HepG2 (cell line): ENCODE data around the gene CDK15. TPM values are rescaled to one million over a fixed set of nuclear protein-coding genes. Genes with fewer than 3 reads are reported as not detected.

Experiments used
- ATAC-seq: fragments of 200-7000 bp; cut with Tn5 transposase; 3 replicates; pipeline ENCODE4 v1.9.1; 2020; ENCODE audit warnings: mild to moderate bottlenecking, moderate library complexity
- BruUV-seq: library from RNA; stranded (reverse); fragments of 400-500 nt; replicated peaks from 2 replicates; lab custom pipeline; 2021; lab: Mats Ljungman, UMichigan
- CTCF ChIA-PET: fragments of 300-600 bp; formaldehyde crosslinking; extraction: SDS; loops from one replicate; lab custom pipeline; 2021; ENCODE audit warnings: low total read pairs, inconsistent platforms, low intra/inter-chr PET ratio; lab: Yijun Ruan, JAX
- POLR2A ChIA-PET: fragments of 350-600 bp; sonication (Branson Sonifier 250); formaldehyde crosslinking; loops from one replicate; lab custom pipeline; 2020; ENCODE audit warnings: antibody characterized with exemption, inconsistent platforms; lab: Yijun Ruan, JAX
- DNase-seq: peaks from one replicate; pipeline ENCODE4 v3.0.0-alpha.2; 2015; ENCODE audit warnings: low spot score
- FAIRE-seq: peaks from 3 replicates; lab custom pipeline; 2011; peaks lifted over from hg19 to GRCh38; lab: Jason Lieb, UNC
- H2AFZ ChIP-seq: one replicate; pipeline ENCODE4 v1.6.1; 2011; ENCODE audit warnings: low read length, inconsistent platforms
- H3K27ac ChIP-seq: fragments of 300-600 bp; 3 replicates; pipeline ENCODE4 v1.8.0; 2011; ENCODE audit warnings: mixed run types, mild to moderate bottlenecking, mixed read lengths, low read length, inconsistent platforms; ENCODE audit not compliant: insufficient read depth; ENCODE audit errors: extremely low read length
- H3K27me3 ChIP-seq, 2 experiments: fragments of 200-600 bp in 1 of 2; 2 replicates in 1 of 2; 3 replicates in 1 of 2; pipeline versions ENCODE4 v1.6.0 to v1.8.0; 2011; ENCODE audit warnings: low read length in 2 of 2, mild to moderate bottlenecking in 2 of 2, moderate library complexity in 2 of 2, inconsistent platforms in 1 of 2; ENCODE audit not compliant: insufficient read depth in 2 of 2, control insufficient read depth in 1 of 2
- H3K36me3 ChIP-seq, 2 experiments: fragments of 200-600 bp in 1 of 2; replicated peaks in 1 of 2; 2 replicates in 1 of 2; 3 replicates in 1 of 2; pipeline versions ENCODE4 v1.5.1 to v1.8.0; 2011; ENCODE audit warnings: low read length in 2 of 2, inconsistent platforms in 1 of 2; ENCODE audit not compliant: insufficient read depth in 2 of 2, control insufficient read depth in 1 of 2
- H3K4me1 ChIP-seq: 2 replicates; pipeline ENCODE4 v1.5.1; 2012; ENCODE audit warnings: low read length, inconsistent platforms; ENCODE audit not compliant: insufficient read depth
- H3K4me2 ChIP-seq: 2 replicates; pipeline ENCODE4 v1.6.0; 2011; ENCODE audit warnings: low read depth, low read length, inconsistent platforms
- H3K4me3 ChIP-seq, 3 experiments: fragments of 200-600 bp in 1 of 3; sonication (generic), shearing (Covaris generic) in 1 of 3; replicated peaks in 1 of 3; 2 replicates each; pipeline ENCODE4 v1.5.1; 2011 to 2016; ENCODE audit warnings: low read length in 3 of 3, inconsistent platforms in 2 of 3, low read depth in 2 of 3, mild to moderate bottlenecking in 2 of 3, control low read depth in 1 of 3, mixed read lengths in 1 of 3; ENCODE audit not compliant: insufficient read depth in 1 of 3
- H3K79me2 ChIP-seq: one replicate; pipeline ENCODE4 v1.6.1; 2011; ENCODE audit warnings: low read length, inconsistent platforms; ENCODE audit not compliant: insufficient read depth
- H3K9ac ChIP-seq: 2 replicates; pipeline ENCODE4 v1.6.0; 2011; ENCODE audit warnings: mild to moderate bottlenecking, low read depth, low read length, inconsistent platforms; ENCODE audit not compliant: insufficient read depth
- H3K9me3 ChIP-seq: 2 replicates; pipeline ENCODE4 v1.5.1; 2012; ENCODE audit warnings: mild to moderate bottlenecking, low read length
- H4K20me1 ChIP-seq: 2 replicates; pipeline ENCODE4 v1.6.0; 2011; ENCODE audit warnings: inconsistent platforms, mild to moderate bottlenecking, low read length, moderate library complexity; ENCODE audit not compliant: insufficient read depth
- BCL6 ChIP-seq: IDR thresholded peaks from 2 replicates; pipeline ENCODE4 v1.6.1; 2016; ENCODE audit warnings: missing genetic modification reagents, missing compliant biosample characterization
- CEBPG ChIP-seq: IDR thresholded peaks from 2 replicates; pipeline ENCODE4 v1.6.1; 2016
- GFI1 ChIP-seq: sonication (generic); formaldehyde crosslinking; IDR thresholded peaks from 2 replicates; pipeline ENCODE4 v1.5.0; 2020; ENCODE audit warnings: missing genetic modification reagents, mild to moderate bottlenecking, borderline replicate concordance
- JUN ChIP-seq: sonication (generic); formaldehyde crosslinking; IDR thresholded peaks from 2 replicates; pipeline ENCODE4 v1.4.0; 2020; ENCODE audit warnings: mild to moderate bottlenecking, missing genetic modification reagents
- KDM5B ChIP-seq: sonication (generic); formaldehyde crosslinking; IDR thresholded peaks from 2 replicates; pipeline ENCODE4 v1.4.0; 2020; ENCODE audit warnings: missing genetic modification reagents, mild to moderate bottlenecking, borderline replicate concordance
- MIER2 ChIP-seq: IDR thresholded peaks from 2 replicates; pipeline ENCODE4 v1.6.1; 2016; ENCODE audit warnings: missing biosample characterization, missing genetic modification reagents
- MTA3 ChIP-seq: sonication (generic); formaldehyde crosslinking; IDR thresholded peaks from 2 replicates; pipeline ENCODE4 v1.4.0; 2020; ENCODE audit warnings: missing genetic modification reagents
- SNAI1 ChIP-seq: sonication (generic); formaldehyde crosslinking; IDR thresholded peaks from 2 replicates; pipeline ENCODE4 v1.5.0; 2020; ENCODE audit warnings: mild to moderate bottlenecking, missing genetic modification reagents, borderline replicate concordance
- ZFX ChIP-seq: sonication (generic); formaldehyde crosslinking; IDR thresholded peaks from 2 replicates; pipeline ENCODE4 v1.4.0; 2020; ENCODE audit warnings: mild to moderate bottlenecking, low read depth, missing genetic modification reagents, moderate library complexity
- ZNF543 ChIP-seq: sonication (generic); formaldehyde crosslinking; IDR thresholded peaks from 2 replicates; pipeline ENCODE4 v1.4.0; 2020; ENCODE audit warnings: mild to moderate bottlenecking, missing genetic modification reagents
- WGBS: methylation state at CpG from one replicate; pipeline ENCODE4 v1.1.6; 2017; ENCODE audit warnings: low lambda C conversion rate; 5-methylcytosine and 5-hydroxymethylcytosine counted together
- in situ Hi-C: cut with HindIII; loops from 2 replicates; pipeline ENCODE4 v1.10.0; 2017; ENCODE audit warnings: low pct_unique_long_range_greater_than_20kb; ENCODE audit not compliant: extremely low pct_ligation_motif_present
- intact Hi-C: fragments of 100-400 bp; cut with micrococcal nuclease; formaldehyde crosslinking; loops from one replicate; pipeline ENCODE4 v1.10.0; 2022; ENCODE audit not compliant: unreplicated experiment
- polyA plus RNA-seq, 8 experiments: library from polyadenylated mRNA; depleted of rRNA in 3 of 8; stranded (reverse) in 7 of 8; unstranded in 1 of 8; fragments of >200 nt; fragmentation: Illumina TruSeq in 4 of 8; extraction: Trizol in 4 of 8; gene quantifications; 2 replicates each; pipeline versions ENCODE4 v1.2.1 to v1.2.3, GENCODE V29; 2011 to 2016; ENCODE audit warnings: low read depth in 4 of 8, missing spikeins in 1 of 8, mixed read lengths in 1 of 8; ENCODE audit not compliant: insufficient read depth in 1 of 8
- total RNA-seq, 5 experiments: library from RNA; depleted of rRNA; stranded (reverse); fragments of >200 nt; fragmentation: Illumina TruSeq; extraction: Trizol; gene quantifications; 2 replicates each; pipeline ENCODE4 v1.2.3, GENCODE V29; 2016; ENCODE audit warnings: low read depth in 1 of 5
- TF ChIP-seq, protein P1 (sequence below): sonication (generic); formaldehyde crosslinking; IDR thresholded peaks from 2 replicates; pipeline ENCODE4 v1.4.0; 2020; ENCODE audit warnings: missing genetic modification reagents, borderline replicate concordance
- TF ChIP-seq, protein P2 (sequence below): sonication (generic); formaldehyde crosslinking; IDR thresholded peaks from 2 replicates; pipeline ENCODE4 v1.8.1; 2022; ENCODE audit warnings: low read depth, mild to moderate bottlenecking, missing genetic modification reagents
- TF ChIP-seq, protein P3 (sequence below): sonication (generic); formaldehyde crosslinking; IDR thresholded peaks from 2 replicates; pipeline ENCODE4 v1.4.0; 2020; ENCODE audit warnings: mild to moderate bottlenecking, missing genetic modification reagents
- TF ChIP-seq, protein P4 (sequence below): sonication (generic); formaldehyde crosslinking; IDR thresholded peaks from 2 replicates; pipeline ENCODE4 v1.9.0; 2022; ENCODE audit warnings: missing genetic modification reagents, mild to moderate bottlenecking, borderline replicate concordance

CDK15 gene
- total and polyA plus RNA-seq, 2 of the 13 experiments (the other 11 are each of a cell fraction or from before 2014, with no cell fraction given): not detected

DNA sequence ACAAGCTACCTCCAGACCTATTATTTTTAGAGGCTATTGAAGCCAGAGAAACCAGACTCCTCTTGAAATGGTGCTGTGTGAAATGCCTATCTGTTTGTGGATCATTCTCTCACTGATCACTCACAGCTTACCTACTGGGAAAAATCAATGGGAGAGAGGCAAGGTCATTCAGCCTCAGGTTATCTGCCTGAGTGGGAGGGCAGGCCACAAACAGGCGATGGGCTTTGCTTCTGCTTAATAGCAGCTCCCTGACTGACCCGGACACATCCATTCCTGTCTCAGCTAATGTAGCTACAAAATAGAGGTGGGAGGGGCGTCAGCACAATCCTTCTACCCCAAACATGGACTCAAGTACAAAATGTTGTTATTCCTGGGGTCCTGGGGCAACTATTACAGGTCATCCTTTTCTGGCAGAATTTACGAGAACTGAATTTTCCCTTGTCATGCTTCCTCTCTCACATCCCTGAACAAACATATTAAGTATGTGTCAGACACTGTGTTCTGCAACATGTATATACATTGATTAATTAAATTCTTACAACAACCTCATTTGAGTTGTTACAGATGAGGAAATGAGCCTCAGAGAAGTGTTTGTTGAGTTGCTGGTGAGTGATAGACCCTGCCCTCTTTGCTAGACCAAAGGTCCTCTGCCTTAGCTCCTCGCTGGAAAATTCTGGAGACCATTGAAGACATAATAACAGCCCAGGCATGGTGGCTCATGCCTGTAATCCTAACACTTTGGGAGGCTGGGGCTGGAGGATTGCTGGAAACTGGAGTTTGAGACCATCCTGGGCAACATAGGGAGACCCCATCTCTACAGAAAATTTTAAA, 60.5 kb downstream of the CDK15 start:
- Histone ChIP-seq H2AFZ (no peak overlapping the region), H3K9me3 (no peaks in the 10 kb centered on the region), H3K36me3 (no peaks in the 10 kb centered on the region), H4K20me1 (no peaks in the 10 kb centered on the region), H3K27ac (no peak overlapping the region), H3K4me1 (peaks cover 19% of the 10 kb centered on the region), H3K4me3 (no peak overlapping the region), H3K27me3 (peaks cover 3% of the 10 kb centered on the region in 2 experiments; a peak in 1 of 5 replicates), H3K9ac (no peak overlapping the region), H3K79me2 (no peaks in the 10 kb centered on the region), H3K4me2 (peak overlapping the region; percentile 42)
- whole genome bisulfite sequencing: 10% methylated on average over 4 of the region's 5 CpGs
- no TSS peak for BruUV-seq
- ChIA-PET CTCF (no interaction called here), POLR2A (no interaction called here)
- peak; percentile 32 for DNase-seq
- intact Hi-C loops (no loop called here), in situ Hi-C loops (no loop called here)
- peak; percentile 83 for FAIRE-seq
- ATAC-seq: peak; percentile 98
- TF ChIP-seq ZNF543 (CRISPR knock-in tag) (no peak), MIER2 (CRISPR knock-in tag) (no peak), JUN (CRISPR knock-in tag) (no peak), MTA3 (CRISPR knock-in tag) (no peak), BCL6 (CRISPR knock-in tag) (peak; percentile 86), ZFX (CRISPR knock-in tag) (0 out of 2 replicates have a peak, but pooled peaks have one; percentile 41), GFI1 (no peak), KDM5B (CRISPR knock-in tag) (no peak), CEBPG (no peak), SNAI1 (CRISPR knock-in tag) (no peak)
- TF ChIP-seq, protein P1, sequence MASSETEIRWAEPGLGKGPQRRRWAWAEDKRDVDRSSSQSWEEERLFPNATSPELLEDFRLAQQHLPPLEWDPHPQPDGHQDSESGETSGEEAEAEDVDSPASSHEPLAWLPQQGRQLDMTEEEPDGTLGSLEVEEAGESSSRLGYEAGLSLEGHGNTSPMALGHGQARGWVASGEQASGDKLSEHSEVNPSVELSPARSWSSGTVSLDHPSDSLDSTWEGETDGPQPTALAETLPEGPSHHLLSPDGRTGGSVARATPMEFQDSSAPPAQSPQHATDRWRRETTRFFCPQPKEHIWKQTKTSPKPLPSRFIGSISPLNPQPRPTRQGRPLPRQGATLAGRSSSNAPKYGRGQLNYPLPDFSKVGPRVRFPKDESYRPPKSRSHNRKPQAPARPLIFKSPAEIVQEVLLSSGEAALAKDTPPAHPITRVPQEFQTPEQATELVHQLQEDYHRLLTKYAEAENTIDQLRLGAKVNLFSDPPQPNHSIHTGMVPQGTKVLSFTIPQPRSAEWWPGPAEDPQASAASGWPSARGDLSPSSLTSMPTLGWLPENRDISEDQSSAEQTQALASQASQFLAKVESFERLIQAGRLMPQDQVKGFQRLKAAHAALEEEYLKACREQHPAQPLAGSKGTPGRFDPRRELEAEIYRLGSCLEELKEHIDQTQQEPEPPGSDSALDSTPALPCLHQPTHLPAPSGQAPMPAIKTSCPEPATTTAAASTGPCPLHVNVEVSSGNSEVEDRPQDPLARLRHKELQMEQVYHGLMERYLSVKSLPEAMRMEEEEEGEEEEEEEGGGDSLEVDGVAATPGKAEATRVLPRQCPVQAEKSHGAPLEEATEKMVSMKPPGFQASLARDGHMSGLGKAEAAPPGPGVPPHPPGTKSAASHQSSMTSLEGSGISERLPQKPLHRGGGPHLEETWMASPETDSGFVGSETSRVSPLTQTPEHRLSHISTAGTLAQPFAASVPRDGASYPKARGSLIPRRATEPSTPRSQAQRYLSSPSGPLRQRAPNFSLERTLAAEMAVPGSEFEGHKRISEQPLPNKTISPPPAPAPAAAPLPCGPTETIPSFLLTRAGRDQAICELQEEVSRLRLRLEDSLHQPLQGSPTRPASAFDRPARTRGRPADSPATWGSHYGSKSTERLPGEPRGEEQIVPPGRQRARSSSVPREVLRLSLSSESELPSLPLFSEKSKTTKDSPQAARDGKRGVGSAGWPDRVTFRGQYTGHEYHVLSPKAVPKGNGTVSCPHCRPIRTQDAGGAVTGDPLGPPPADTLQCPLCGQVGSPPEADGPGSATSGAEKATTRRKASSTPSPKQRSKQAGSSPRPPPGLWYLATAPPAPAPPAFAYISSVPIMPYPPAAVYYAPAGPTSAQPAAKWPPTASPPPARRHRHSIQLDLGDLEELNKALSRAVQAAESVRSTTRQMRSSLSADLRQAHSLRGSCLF: no peak
- TF ChIP-seq, protein P2, sequence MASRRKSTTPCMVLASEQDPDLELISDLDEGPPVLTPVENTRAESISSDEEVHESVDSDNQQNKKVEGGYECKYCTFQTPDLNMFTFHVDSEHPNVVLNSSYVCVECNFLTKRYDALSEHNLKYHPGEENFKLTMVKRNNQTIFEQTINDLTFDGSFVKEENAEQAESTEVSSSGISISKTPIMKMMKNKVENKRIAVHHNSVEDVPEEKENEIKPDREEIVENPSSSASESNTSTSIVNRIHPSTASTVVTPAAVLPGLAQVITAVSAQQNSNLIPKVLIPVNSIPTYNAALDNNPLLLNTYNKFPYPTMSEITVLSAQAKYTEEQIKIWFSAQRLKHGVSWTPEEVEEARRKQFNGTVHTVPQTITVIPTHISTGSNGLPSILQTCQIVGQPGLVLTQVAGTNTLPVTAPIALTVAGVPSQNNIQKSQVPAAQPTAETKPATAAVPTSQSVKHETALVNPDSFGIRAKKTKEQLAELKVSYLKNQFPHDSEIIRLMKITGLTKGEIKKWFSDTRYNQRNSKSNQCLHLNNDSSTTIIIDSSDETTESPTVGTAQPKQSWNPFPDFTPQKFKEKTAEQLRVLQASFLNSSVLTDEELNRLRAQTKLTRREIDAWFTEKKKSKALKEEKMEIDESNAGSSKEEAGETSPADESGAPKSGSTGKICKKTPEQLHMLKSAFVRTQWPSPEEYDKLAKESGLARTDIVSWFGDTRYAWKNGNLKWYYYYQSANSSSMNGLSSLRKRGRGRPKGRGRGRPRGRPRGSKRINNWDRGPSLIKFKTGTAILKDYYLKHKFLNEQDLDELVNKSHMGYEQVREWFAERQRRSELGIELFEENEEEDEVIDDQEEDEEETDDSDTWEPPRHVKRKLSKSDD (CRISPR knock-in tag): no peak
- TF ChIP-seq, protein P3, sequence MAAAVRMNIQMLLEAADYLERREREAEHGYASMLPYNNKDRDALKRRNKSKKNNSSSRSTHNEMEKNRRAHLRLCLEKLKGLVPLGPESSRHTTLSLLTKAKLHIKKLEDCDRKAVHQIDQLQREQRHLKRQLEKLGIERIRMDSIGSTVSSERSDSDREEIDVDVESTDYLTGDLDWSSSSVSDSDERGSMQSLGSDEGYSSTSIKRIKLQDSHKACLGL (CRISPR knock-in tag): no peak
- TF ChIP-seq, protein P4, sequence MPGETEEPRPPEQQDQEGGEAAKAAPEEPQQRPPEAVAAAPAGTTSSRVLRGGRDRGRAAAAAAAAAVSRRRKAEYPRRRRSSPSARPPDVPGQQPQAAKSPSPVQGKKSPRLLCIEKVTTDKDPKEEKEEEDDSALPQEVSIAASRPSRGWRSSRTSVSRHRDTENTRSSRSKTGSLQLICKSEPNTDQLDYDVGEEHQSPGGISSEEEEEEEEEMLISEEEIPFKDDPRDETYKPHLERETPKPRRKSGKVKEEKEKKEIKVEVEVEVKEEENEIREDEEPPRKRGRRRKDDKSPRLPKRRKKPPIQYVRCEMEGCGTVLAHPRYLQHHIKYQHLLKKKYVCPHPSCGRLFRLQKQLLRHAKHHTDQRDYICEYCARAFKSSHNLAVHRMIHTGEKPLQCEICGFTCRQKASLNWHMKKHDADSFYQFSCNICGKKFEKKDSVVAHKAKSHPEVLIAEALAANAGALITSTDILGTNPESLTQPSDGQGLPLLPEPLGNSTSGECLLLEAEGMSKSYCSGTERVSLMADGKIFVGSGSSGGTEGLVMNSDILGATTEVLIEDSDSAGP: no peak
